ENCODE results near the gene ZNF525.
"Not testable (repeated sequence)": the region's sequence is repeated elsewhere in the genome, so short reads cannot be mapped to it uniquely, and the experiment has no call there.

Gene ZNF525

DNA sequence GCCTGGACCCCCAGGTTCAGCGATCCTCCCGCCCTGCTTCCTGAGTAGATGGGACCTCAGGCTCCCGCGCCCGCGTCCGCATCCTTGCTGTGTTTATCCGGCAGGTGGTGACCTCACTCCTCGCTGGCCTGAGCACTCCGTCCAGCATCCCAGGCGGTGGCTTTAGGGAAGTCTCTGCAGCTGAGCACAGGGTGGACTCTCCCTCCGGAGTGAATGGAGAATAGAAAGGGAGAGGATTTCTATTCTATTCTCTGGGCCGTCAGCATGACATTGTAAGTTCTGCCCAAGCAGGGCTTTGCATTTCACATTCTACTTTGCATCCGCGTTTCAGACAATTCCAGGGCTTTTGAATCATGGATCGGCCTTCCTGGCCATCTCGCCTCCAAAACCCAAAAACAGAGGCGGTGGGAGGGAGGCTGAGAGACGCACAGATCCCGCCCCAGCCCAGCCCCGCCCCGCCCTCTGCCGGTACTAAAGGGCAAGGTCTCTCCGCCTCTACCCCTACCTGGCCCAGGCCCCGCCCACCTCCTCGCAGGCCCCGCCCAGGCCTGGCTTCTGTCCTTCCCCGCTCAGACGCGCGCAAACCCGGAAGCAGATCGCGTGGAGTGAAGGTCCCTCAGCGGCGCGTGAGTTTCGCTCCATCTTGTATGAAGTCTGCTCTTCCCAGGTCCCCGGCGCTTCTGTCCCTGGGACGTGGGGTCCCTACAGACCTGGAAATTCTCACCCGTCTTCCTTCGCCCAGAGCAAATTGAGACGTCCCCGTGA lies at the start of gene ZNF525:
Gene ZNF525, plus strand, starts transcription at position 572 of the 765 bp plus-strand sequence. CDS start 6,577 bp downstream, outside the sequence.
- peak; percentile 83 for DNase-seq (ENCODE audit: low read depth)

DNA sequence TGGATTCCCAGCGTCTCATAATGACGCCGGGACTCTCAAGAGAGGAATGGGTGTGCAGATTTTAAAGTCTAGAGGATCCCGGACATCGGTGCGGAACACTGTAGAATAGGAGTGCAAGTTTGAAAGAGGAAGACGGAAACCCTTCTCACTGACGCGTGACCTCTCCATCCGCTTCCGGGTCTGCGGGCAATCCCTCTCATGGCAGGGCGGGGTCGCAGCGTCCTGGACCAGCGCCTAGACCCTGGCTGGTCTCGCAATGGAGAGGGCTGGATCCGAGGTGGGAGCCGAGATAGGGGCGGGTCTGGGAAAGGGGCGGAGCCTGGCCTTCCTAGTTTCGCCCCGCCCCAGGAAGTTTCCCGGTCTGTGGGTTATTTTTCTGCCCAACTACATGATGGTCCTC lies 36.5 kb upstream of the ZNF525 start:
- no peak for DNase-seq (ENCODE audit: low read depth)

DNA sequence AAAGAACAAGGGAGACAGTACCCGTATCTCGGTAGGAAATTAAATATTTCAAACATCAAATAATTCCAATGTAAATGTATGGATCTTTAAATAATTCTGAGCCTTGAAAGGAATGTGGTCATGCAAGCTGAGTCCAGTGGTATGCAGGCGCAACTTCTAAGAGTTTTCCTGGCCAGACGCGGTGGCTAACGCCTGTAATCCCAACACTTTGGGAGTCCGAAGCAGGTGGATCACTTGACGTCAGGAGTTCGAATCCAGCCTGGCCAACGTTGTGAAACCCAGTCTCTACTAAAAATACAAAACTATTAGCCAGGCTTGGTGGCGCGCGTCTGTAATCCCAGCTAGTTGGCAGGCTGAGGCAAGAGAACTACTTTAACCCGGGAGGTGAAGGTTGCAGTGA lies 33.0 kb upstream of the ZNF525 start:
- DNase-seq (ENCODE audit: low read depth): no peak

DNA sequence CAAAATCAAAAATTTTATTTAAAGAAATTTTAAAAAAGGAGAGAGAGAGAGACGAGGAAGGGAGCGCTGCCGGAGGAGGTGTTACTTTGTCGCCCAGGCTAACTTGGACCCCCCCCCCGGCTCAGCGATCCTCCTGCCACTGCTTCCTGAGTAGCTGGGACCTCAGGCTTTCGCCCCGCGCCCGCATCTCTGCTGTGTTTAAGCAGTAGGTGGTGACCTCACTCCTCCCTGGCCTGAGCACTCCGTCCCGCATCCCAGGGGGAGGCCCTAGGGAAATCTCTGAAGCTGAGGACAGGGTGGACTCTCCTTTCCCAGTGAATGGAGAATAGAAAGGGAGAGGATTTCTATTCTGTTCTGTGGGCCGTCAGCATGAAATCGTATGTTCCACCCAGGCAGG lies 32.4 kb upstream of the ZNF525 start:
- peak; percentile 74 for DNase-seq (ENCODE audit: low read depth)

DNA sequence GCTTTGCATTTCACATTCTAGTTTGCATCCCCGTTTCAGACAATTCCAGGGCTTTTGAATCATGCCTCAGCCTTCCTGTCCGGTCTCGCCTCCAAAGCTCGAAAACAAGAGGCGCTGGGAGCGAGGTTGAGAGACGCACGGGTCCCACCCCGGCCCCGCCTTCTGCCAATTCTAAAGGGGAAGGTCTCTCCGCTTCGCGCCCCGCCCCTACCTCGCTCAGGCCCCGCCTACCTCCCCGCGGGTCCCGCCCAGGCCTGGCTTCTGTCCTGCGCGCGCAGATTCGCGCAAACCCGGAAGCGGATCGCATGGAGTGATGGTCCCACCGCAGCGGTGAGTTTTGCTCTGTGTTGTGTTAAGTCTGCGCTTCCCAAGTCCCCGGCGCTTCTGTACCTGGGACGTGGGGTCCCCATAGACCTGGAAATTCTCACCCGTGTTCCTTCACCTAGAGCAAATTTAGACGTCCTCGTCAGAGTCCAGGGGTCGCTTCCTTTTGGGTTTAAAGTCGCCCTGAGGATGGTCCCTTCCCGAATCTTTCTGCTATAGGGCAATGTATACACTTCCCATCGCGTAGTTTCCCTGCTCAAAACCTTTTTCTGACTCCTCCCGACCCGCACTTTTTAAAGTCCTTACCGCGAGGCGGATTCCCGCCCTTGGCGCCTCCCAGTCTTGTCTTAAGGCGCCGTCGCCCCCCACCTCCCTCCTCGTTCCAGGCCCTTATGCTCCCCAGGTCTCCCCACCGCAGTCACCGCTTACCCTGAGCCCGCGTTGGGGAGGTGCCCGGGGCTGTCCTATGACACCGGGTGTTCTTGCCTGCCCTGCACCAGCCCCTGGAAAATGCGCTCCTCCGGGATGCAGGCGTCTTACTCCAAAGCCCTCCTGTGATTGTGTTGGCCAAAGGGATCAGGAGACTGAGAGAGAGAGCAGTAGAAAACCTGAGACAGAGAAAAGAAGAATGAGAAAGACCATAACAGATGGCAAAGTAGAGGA lies 31.7 kb upstream of the ZNF525 start, which contains the start of gene ZNF845:
Gene ZNF845, plus strand, starts transcription at position 287 of the 987 bp plus-strand sequence. CDS start 7,559 bp downstream, outside the sequence.
- DNase-seq (ENCODE audit: low read depth): peak; percentile 93

DNA sequence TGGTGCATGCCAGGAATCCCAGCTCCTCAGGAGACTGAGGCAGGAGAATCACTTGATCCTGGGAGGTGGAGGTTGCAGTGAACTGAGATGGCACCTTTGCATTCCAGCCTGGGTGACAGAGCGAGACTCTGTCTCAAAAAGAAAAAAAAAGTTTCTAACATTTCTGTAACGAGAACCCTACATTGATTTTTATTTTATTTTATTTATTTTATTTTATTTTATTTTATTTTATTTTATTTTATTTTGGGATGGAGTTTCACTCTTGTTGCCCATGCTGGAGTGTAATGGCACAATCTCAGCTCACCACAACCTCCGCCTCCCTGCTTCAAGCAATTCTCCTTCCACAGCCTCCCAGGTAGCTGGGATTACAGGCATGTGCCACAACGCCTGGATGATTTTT lies 21.1 kb upstream of the ZNF525 start:
- DNase-seq (ENCODE audit: low read depth): not testable (repeated sequence)

DNA sequence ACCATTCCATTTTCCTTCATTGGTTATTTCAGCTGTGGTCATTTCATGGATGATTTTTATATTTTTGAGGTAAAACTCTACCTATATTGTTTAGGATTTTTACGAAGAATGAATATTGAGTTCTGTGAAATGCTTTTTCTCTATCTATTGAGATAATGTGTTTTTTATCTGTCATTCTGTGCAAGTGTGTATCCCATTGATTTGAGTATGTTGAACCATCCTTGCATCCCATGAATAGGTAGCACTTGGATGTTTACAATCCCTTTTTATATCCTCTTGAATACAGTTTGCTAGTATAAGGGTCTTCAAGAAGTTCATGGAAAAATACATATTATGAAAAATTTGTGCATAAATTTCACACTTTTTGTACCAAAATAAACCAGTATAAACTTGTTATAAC lies 9.8 kb upstream of the ZNF525 start:
- DNase-seq (ENCODE audit: low read depth): no peak

DNA sequence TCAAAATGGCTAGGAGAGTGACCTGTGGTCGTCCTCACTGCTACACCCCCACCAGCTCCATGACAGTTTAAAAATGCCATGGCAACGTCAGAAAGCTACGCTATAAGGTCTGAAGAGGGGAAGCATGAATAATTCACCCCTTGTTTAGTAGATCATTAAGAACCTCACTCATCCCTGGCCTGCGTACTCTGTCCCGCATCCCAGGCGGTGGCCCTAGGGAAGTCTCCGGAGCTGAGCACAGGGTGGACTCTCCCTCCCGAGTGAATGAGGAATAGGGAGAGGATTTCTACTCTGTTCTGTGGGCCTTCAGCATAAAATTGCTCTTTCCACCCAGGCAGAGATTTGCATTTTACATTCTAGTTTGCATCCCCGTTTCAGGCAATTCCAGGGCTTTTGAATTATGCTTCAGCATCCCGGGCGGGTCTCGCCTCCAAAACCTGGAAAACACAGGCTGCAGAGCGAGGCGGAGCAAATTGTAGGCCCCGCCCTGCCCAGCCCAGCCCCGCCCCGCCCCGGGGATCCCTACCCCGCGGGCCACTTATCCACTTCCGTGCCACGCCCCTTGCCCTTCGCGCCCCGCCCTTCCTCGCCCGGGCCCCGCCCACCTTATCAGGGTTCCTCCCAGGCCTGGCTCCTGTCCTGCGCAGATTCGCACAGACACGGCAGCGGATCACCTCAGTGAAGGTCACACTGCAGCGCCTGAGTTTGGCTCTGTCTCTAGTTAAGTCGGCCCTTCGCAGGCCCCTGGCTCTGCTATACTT lies 7.5 kb upstream of the ZNF525 start:
- DNase-seq (ENCODE audit: low read depth): no peak

DNA sequence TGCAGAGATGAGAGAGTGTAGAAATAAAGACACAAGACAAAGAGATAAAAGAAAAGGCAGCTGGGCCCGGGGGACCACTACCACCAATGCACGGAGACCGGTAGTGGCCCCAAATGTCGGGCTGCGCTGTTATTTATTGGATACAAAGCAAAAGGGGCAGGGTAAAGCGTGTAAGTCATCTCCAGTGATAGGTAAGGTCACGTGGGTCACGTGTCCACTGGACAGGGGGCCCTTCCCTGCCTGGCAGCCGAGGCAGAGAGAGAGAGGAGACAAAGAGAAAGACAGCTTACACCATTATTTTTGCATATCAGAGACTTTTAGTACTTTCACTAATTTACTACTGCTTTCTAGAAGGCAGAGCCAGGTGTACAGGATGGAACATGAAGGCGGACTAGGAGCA lies 5.4 kb upstream of the ZNF525 start:
- not testable (repeated sequence) for DNase-seq (ENCODE audit: low read depth)

DNA sequence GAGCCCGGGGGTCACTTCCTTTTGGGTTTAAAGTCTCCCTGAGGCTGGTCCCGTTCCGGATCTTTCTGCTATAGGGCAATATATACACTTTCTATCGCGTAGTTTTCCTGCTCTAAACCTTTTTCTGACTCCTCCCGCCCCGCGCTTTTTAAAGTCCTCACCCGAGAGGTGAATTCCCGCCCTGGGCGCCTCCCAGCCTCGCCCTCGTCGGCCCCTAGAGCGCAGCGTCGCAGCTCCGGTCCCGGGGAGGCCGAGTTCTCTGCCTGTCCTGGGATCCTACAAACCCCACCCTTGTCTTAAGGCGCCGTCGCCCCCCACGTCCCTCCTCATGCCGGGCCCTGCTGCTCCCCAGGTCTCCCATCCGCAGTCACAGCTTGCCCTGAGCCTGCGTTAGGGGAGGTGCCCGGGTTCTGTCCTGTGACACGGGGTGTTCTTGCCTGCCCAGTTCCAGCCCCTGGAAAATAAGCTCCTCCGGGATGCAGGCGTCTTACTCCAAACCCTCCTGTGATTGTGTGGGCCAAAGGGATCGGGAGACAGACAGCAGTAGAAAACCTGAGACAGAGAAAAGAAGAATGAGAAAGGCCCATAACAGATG lies 491 bp downstream of the ZNF525 start:
- DNase-seq (ENCODE audit: low read depth): peak; percentile 48

DNA sequence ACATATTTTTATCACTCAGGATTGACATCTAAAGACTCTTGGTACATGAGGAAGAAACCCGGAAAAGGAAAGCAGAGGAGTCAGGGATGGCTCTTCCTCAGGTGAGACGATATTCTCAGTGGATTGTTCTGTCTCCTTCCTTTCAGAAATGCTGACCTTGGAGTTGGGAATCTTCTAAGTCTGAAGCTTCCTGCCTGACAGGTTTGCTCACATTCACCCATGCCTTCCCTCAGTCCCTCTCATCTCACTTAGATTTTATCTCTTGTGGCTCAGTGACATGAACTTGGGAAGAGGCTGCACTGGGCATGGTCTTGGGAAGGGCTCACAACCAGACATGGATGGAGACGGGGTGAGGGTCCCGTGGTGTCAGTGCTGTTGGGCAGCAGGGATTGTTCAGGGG lies 6.7 kb downstream of the ZNF525 start:
- no peak for DNase-seq (ENCODE audit: low read depth)

DNA sequence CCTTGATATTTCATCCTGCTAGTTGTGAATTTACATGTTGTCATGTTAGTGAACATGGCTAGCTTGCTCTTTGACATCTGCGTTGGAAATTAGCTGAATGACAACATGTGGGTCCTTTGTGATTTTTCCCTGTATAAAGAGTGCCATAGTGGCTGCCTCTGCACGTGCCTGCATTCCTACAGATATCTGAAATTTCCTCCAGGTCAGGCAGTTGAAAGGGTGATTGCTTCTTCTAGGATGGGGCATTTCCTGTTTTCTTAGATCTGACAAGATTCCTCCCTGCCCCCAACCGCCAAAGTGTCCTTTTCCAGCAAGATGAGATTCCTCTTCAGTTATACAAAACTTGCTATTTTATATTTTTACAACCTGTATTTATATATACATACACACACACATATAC lies 8.8 kb downstream of the ZNF525 start:
- DNase-seq (ENCODE audit: low read depth): no peak

DNA sequence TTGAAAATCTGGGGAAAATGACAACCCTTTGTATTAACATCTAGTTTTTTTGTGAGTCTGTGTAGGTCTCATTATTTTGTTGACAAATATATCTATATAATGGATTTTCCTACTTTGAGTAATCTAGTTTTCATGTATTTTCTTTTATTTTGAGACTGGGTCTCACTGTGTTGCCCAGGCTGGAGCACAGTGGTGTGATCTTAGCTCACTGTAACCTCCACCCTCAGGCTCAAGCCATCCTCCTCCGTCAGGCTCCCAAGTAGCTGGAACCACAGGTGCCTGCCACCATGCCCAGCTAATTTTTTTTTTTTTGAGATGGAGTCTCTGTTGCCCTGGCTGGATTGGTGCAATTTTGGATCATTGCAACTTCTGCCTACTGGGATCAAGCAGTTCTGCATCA lies 9.2 kb downstream of the ZNF525 start:
- DNase-seq (ENCODE audit: low read depth): no peak

DNA sequence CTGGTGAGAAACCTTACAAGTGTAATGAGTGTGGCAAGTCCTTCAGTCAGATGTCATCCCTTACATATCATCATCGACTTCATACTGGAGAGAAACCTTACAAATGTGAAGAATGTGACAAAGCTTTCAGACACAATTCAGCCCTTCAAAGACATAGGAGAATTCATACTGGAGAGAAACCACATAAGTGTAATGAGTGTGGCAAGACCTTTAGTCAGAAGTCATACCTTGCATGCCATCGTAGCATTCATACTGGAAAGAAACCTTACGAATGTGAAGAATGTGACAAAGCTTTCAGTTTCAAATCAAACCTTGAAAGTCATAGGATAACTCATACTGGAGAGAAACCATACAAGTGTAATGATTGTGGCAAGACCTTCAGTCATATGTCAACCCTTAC lies 15.9 kb downstream of the ZNF525 start:
- no peak for DNase-seq (ENCODE audit: low read depth)

DNA sequence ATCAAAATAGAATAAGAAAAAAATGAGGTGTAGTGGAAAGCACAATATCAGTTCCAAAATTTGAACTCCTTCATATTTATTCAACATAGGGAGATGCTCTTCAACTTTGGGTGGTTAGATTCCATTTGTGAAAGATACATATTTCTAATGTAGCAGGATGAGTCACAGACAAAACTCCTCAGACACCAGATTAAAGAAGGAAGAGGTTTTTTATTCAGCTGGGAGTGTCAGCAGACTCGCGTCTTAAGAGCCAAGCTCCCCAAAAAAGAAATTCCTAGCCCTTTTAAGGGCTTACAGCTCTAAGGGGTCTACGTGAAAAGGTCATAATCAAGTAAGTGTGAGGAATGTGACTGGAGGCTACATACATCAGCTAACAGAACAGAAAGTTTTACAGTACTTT lies 22.7 kb downstream of the ZNF525 start:
- peak; percentile 16 for DNase-seq (ENCODE audit: low read depth)

DNA sequence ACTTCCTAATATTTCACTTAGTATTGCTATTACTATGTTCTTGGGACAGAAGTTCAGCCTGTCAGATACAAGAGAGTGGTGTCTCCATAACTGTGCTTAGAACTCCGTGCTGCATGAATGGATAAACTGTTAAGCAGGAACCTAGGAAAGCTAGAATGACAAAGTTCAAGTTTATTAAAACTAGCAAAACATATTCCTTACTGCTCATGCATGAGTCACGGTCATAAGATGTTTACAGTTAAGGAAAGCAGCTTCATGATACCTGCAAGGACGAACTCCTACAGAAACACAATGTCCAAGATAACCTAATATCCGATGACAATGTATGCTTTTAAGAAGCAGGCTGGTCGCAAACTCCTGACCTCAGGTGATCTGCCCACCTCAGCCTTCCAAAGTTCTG lies 23.4 kb downstream of the ZNF525 start:
- peak; percentile 20 for DNase-seq (ENCODE audit: low read depth)

DNA sequence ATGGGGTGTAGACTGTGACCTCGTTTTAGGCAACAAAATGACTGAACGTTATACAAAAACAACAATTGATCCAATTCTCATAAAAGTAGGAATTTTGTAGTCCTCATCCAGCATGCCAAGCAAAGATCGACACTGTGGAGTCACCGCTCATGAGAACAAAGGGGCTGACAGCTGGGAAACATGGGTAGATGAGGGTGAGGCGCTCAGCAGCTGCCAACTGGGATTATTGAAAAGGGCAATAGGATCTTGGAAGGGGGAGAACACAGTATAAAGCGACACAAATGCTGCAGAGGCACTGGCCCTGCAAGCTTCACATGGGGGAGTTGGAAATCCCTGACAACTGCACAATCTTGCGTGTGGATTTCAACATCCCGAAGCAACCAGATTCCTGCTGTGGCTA lies 24.1 kb downstream of the ZNF525 start:
- DNase-seq (ENCODE audit: low read depth): no peak

DNA sequence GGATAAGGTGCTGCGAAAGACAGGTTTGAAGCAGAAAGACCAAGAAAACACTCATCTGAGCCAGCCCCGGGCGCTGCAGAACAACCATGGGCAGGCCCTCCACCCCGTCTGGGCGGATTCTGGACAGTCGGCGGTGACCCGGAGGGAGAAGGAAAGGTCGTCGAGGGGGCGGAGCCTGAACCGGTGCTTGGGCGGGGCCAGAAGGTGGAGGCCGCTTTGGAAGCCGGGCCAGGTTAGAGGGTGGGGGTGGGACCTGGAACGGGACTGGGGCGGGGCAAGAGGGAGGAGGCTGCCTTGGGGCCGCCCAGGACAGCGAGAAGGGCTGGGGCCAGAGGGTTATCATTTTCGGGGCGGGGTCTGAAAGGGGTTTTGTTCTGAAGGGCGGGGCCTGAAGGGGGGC lies 24.5 kb downstream of the ZNF525 start:
- DNase-seq (ENCODE audit: low read depth): no peak

DNA sequence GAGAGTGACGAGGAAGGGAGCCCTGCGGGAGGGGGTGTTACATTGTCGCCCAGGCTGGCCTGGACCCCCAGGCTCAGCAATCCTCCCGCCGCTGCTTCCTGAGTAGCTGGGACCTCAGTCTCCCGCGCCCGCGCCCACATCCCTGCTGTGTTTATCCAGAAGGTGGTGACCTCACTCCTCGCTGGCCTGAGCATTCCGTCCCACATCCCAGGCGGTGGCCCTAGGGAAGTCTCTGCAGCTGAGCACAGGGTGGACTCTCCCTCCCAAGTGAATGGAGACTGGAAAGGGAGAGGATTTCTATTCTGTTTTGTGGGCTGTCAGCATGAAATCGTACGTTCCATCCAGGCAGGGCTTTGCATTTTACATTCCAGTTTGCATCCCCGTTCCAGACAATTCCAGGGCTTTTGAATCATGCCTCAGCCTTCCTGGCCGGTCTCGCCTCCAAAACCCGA lies 29.0 kb downstream of the ZNF525 start:
- DNase-seq (ENCODE audit: low read depth): peak; percentile 83

DNA sequence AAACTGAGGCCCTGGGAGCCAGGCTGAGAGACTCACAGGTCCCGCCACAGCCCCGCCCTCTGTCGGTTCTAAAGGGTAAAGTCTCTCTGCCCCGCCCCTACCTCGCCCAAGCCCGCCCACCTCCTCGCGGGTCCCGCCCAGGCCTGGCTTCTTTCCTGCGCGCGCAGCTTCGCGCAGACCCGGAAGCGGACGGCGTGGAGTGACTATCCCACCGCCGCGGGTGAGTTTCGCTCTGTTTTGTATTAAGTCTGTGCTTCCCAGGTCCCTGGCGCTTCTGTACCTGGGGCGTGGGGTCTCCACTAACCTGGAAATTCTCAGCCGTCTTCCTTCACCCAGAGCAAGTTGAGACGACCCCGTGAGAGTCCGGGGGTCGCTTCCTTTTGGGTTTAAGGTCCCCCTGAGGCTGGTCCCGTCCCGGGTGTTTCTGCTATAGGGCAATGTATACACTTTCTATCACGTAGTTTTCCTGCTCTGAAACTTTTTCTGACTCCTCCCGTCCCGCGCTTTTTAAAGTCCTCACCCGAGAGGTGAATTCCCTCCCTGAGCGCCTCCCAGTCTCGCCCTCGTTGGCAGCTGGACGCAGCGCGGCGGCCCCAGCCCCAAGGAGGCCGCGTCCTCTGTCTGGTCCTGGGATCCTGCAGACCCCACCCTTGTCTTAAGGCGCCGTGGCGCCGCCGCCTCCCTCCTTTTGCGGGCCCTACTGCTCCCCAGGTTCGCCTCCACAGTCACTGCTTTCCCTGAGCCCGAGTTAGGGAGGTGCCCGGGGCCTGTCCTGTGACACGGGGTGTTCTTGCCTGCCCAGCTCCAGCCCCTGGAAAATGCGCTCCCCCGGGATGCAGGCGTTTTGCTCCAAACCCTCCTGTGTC lies 29.7 kb downstream of the ZNF525 start, which contains the start of gene ZNF765:
Gene ZNF765, plus strand, starts transcription at position 176 of the 866 bp plus-strand sequence. CDS start 2,867 bp downstream, outside the sequence.
- peak; percentile 93 for DNase-seq (ENCODE audit: low read depth)
